HepG2 (cell line): ENCODE data around the gene UTS2R. TPM values are rescaled to one million over a fixed set of nuclear protein-coding genes. Genes with fewer than 3 reads are reported as not detected.

Source experiments
- AGO1 ChIP-seq: fragments of 200-400 bp; formaldehyde crosslinking; IDR thresholded peaks from 2 replicates; pipeline ENCODE4 v1.6.1; 2017; ENCODE audit warnings: mild to moderate bottlenecking, low read depth, low read length, moderate library complexity; ENCODE audit not compliant: poor library complexity, severe bottlenecking
- ASH2L ChIP-seq: fragments of 300-600, 200-600 bp; sonication (generic); IDR thresholded peaks from 2 replicates; pipeline ENCODE4 v1.7.0; 2017; ENCODE audit warnings: low read depth, mild to moderate bottlenecking, moderate library complexity, mixed read lengths, low read length; ENCODE audit not compliant: insufficient read length
- HIC2 ChIP-seq: sonication (generic); formaldehyde crosslinking; IDR thresholded peaks from 2 replicates; pipeline ENCODE4 v1.9.0; 2022; ENCODE audit warnings: low read depth, missing genetic modification reagents
- HOXA3 ChIP-seq: sonication (generic); formaldehyde crosslinking; IDR thresholded peaks from 2 replicates; pipeline ENCODE4 v1.5.0; 2020; ENCODE audit warnings: missing genetic modification reagents
- MAF1 ChIP-seq: sonication (generic); formaldehyde crosslinking; IDR thresholded peaks from 2 replicates; pipeline ENCODE4 v1.5.0; 2020; ENCODE audit warnings: missing genetic modification reagents, borderline replicate concordance
- MYC ChIP-seq: sonication (generic); formaldehyde crosslinking; IDR thresholded peaks from 2 replicates; pipeline ENCODE4 v1.9.0; 2021; ENCODE audit warnings: missing genetic modification reagents, borderline replicate concordance
- NFKB2 ChIP-seq: sonication (generic); formaldehyde crosslinking; IDR thresholded peaks from 2 replicates; pipeline ENCODE4 v1.4.0; 2020; ENCODE audit warnings: missing genetic modification reagents, borderline replicate concordance
- POLR2G ChIP-seq: fragments of 200-400 bp; formaldehyde crosslinking; IDR thresholded peaks from 2 replicates; pipeline ENCODE4 v1.6.1; 2018; ENCODE audit warnings: mild to moderate bottlenecking, low read depth, low read length, moderate library complexity
- RARA ChIP-seq: IDR thresholded peaks from 2 replicates; pipeline ENCODE4 v1.6.1; 2016; ENCODE audit warnings: missing genetic modification reagents, missing compliant biosample characterization
- THYN1 ChIP-seq: sonication (generic); formaldehyde crosslinking; IDR thresholded peaks from 2 replicates; pipeline ENCODE4 v1.8.1; 2023; ENCODE audit warnings: low read depth, mild to moderate bottlenecking, moderate library complexity, missing genetic modification reagents, borderline replicate concordance
- ZFP37 ChIP-seq: sonication (generic); formaldehyde crosslinking; IDR thresholded peaks from 2 replicates; pipeline ENCODE4 v1.4.0; 2020; ENCODE audit warnings: missing genetic modification reagents, borderline replicate concordance
- ZNF10 ChIP-seq: sonication (generic); formaldehyde crosslinking; IDR thresholded peaks from 2 replicates; pipeline ENCODE4 v1.4.0; 2020; ENCODE audit warnings: mild to moderate bottlenecking, low read depth, missing genetic modification reagents, borderline replicate concordance
- ZNF225 ChIP-seq: sonication (generic); formaldehyde crosslinking; IDR thresholded peaks from 2 replicates; pipeline ENCODE4 v1.4.0; 2020; ENCODE audit warnings: mild to moderate bottlenecking, missing genetic modification reagents
- ZNF382 ChIP-seq: sonication (generic); formaldehyde crosslinking; IDR thresholded peaks from 2 replicates; pipeline ENCODE4 v1.5.0; 2020; ENCODE audit warnings: missing genetic modification reagents, mild to moderate bottlenecking, borderline replicate concordance
- ZNF616 ChIP-seq: sonication (generic); formaldehyde crosslinking; IDR thresholded peaks from 2 replicates; pipeline ENCODE4 v1.5.0; 2020; ENCODE audit warnings: low read depth, mild to moderate bottlenecking, missing genetic modification reagents
- ZNF850 ChIP-seq: sonication (generic); formaldehyde crosslinking; conservative IDR thresholded peaks from 2 replicates; pipeline ENCODE4 v1.9.0; 2021; ENCODE audit warnings: mild to moderate bottlenecking, missing genetic modification reagents
- polyA plus RNA-seq, 8 experiments: library from polyadenylated mRNA; depleted of rRNA in 3 of 8; stranded (reverse) in 7 of 8; unstranded in 1 of 8; fragments of >200 nt; fragmentation: Illumina TruSeq in 4 of 8; extraction: Trizol in 4 of 8; gene quantifications; 2 replicates each; pipeline versions ENCODE4 v1.2.1 to v1.2.3, GENCODE V29; 2011 to 2016; ENCODE audit warnings: low read depth in 4 of 8, missing spikeins in 1 of 8, mixed read lengths in 1 of 8; ENCODE audit not compliant: insufficient read depth in 1 of 8
- total RNA-seq, 5 experiments: library from RNA; depleted of rRNA; stranded (reverse); fragments of >200 nt; fragmentation: Illumina TruSeq; extraction: Trizol; gene quantifications; 2 replicates each; pipeline ENCODE4 v1.2.3, GENCODE V29; 2016; ENCODE audit warnings: low read depth in 1 of 5
- TF ChIP-seq, protein P1 (sequence below): sonication (generic); formaldehyde crosslinking; IDR thresholded peaks from 2 replicates; pipeline ENCODE4 v1.5.0; 2020; ENCODE audit warnings: missing genetic modification reagents
- TF ChIP-seq, protein P2 (sequence below): sonication (generic); formaldehyde crosslinking; IDR thresholded peaks from 2 replicates; pipeline ENCODE4 v1.4.0; 2020; ENCODE audit warnings: missing genetic modification reagents
- TF ChIP-seq, protein P3 (sequence below): sonication (generic); formaldehyde crosslinking; IDR thresholded peaks from 2 replicates; pipeline ENCODE4 v1.4.0; 2020; ENCODE audit warnings: missing genetic modification reagents
- TF ChIP-seq, protein P4 (sequence below): sonication (generic); IDR thresholded peaks from 2 replicates; pipeline ENCODE4 v1.6.1; 2016; ENCODE audit warnings: low read depth, borderline replicate concordance

Gene UTS2R
- total and polyA plus RNA-seq, 2 of the 13 experiments (the other 11 are each of a cell fraction or from before 2014, with no cell fraction given): 0.13 to 0.15 TPM

DNA sequence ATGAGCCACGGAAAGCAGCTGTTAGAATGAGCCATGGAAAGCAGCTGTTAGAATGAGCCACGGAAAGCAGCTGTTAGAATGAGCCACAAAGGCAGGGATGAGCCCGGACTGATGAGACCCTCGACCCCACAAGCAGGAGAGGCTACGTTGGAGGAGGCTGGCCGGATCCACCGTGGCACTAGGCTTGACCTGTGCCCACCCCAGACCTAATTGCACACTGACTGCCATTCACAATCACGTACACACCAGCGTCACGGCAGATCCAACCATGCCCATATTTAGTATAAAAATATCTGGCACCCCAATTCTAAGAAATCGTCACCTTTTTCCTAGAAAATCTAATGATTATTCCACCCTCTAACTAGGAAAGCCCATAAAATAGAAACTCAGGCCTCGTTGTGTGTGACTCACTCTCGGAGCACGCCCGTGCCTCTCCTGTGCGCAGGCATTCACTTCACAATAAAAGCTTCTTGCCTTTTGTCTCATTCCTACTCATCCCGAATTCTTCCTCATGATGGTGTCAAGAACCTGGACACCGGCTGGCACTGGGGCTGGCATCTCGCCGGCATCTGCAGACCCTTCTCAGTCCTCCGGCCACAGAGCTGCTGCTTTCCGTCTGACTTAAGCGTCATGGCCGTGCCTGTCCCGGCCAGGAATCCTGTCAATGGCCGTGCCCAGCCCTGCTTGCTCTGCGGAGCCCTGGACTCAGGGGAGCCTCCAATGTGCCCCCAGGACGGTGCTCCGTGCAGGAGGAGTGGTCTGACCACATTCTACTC is 32.5 kb upstream of the UTS2R start (continued):
- TF ChIP-seq HIC2 (CRISPR knock-in tag) (peak; percentile 80), ZNF850 (CRISPR knock-in tag) (no peak), HOXA3 (CRISPR knock-in tag) (peak; percentile 29; the same call in 1 of the 2 replicates), ZNF382 (CRISPR knock-in tag) (no peak), ZNF225 (peak; percentile 64), ZNF616 (CRISPR knock-in tag) (no peak), ZNF10 (CRISPR knock-in tag) (no peak), THYN1 (CRISPR knock-in tag) (0 out of 2 replicates have a peak, but pooled peaks have one; percentile 29), POLR2G (peak; percentile 70), ZFP37 (no peak), ASH2L (peak; percentile 41), NFKB2 (CRISPR knock-in tag) (peak; percentile 78; the same call in 1 of the 2 replicates), RARA (CRISPR knock-in tag) (no peak), MYC (CRISPR knock-in tag) (no peak; the same call in 1 of the 2 replicates), AGO1 (peak; percentile 84), MAF1 (CRISPR knock-in tag) (no peak)
- TF ChIP-seq, protein P1, sequence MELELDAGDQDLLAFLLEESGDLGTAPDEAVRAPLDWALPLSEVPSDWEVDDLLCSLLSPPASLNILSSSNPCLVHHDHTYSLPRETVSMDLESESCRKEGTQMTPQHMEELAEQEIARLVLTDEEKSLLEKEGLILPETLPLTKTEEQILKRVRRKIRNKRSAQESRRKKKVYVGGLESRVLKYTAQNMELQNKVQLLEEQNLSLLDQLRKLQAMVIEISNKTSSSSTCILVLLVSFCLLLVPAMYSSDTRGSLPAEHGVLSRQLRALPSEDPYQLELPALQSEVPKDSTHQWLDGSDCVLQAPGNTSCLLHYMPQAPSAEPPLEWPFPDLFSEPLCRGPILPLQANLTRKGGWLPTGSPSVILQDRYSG: no peak
- TF ChIP-seq, protein P2, sequence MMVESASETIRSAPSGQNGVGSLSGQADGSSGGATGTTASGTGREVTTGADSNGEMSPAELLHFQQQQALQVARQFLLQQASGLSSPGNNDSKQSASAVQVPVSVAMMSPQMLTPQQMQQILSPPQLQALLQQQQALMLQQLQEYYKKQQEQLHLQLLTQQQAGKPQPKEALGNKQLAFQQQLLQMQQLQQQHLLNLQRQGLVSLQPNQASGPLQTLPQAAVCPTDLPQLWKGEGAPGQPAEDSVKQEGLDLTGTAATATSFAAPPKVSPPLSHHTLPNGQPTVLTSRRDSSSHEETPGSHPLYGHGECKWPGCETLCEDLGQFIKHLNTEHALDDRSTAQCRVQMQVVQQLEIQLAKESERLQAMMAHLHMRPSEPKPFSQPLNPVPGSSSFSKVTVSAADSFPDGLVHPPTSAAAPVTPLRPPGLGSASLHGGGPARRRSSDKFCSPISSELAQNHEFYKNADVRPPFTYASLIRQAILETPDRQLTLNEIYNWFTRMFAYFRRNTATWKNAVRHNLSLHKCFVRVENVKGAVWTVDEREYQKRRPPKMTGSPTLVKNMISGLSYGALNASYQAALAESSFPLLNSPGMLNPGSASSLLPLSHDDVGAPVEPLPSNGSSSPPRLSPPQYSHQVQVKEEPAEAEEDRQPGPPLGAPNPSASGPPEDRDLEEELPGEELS (CRISPR knock-in tag): no peak
- TF ChIP-seq, protein P3, sequence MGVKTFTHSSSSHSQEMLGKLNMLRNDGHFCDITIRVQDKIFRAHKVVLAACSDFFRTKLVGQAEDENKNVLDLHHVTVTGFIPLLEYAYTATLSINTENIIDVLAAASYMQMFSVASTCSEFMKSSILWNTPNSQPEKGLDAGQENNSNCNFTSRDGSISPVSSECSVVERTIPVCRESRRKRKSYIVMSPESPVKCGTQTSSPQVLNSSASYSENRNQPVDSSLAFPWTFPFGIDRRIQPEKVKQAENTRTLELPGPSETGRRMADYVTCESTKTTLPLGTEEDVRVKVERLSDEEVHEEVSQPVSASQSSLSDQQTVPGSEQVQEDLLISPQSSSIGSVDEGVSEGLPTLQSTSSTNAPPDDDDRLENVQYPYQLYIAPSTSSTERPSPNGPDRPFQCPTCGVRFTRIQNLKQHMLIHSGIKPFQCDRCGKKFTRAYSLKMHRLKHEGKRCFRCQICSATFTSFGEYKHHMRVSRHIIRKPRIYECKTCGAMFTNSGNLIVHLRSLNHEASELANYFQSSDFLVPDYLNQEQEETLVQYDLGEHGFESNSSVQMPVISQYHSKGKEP: no peak
- TF ChIP-seq, protein P4, sequence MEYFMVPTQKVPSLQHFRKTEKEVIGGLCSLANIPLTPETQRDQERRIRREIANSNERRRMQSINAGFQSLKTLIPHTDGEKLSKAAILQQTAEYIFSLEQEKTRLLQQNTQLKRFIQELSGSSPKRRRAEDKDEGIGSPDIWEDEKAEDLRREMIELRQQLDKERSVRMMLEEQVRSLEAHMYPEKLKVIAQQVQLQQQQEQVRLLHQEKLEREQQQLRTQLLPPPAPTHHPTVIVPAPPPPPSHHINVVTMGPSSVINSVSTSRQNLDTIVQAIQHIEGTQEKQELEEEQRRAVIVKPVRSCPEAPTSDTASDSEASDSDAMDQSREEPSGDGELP: peak; percentile 87; the same call in 1 of the 2 replicates
